ENCODE results near the gene SCAPER. TPM values are rescaled to one million over a fixed set of nuclear protein-coding genes. Genes with fewer than 3 reads are reported as not detected.

The SCAPER gene
- total RNA-seq, 4 donors from 2014 or later = 18.7 to 22.4 (median 19.2) TPM

- H3K4me1 ChIP-seq = no peaks in the 10 kb centered on the region
- H3K4me3 ChIP-seq = no peak overlapping the region
- no peak for DNase-seq (ENCODE audit: extremely low spot score)
- H3K27ac ChIP-seq (replicated peaks in 1 of 4) = no peak overlapping the region
- whole genome bisulfite sequencing = 97% methylated on average over 2 of the region's 2 CpGs
- intact Hi-C loops (cut with DNase I) = no loop called here
- TF ChIP-seq POLR2AphosphoS5 (IDR thresholded peaks at IDR 0.05) (no peak), POLR2A (IDR thresholded peaks at IDR 0.05; ENCODE audit: low read depth) (no peak), EP300 (IDR thresholded peaks at IDR 0.05) (no peak), CTCF (IDR thresholded peaks at IDR 0.05) (no peak)
- H3K36me3 ChIP-seq = peaks cover 7 to 43% (median 21%) of the 10 kb centered on the region in 4 donors
- no peaks in the 10 kb centered on the region for H3K27me3 ChIP-seq
- H3K9me3 ChIP-seq = no peaks in the 10 kb centered on the region
These were observed 105.4 kb downstream of the SCAPER start for GRCh38 chr15:76799760-76800159.

- Histone ChIP-seq H3K27ac (replicated peaks in 1 of 4) (no peak overlapping the region), H3K27me3 (no peaks in the 10 kb centered on the region), H3K4me1 (no peaks in the 10 kb centered on the region), H3K4me3 (no peak overlapping the region), H3K9me3 (no peaks in the 10 kb centered on the region), H3K36me3 (peaks cover 10 to 54% (median 29%) of the 10 kb centered on the region in 4 donors)
- intact Hi-C loops (cut with DNase I) = no loop called here
- TF ChIP-seq POLR2AphosphoS5 (IDR thresholded peaks at IDR 0.05) (no peak), CTCF (IDR thresholded peaks at IDR 0.05) (no peak)
- no peak for DNase-seq (ENCODE audit: extremely low spot score)
- WGBS = 82% methylated on average over 5 of the region's 5 CpGs
These were observed 109.9 kb downstream of the SCAPER start for GRCh38 chr15:76795217-76795616.

- DNase-seq (ENCODE audit: extremely low spot score) = no peak
- H3K27me3 ChIP-seq = no peaks in the 10 kb centered on the region
- H3K4me1 ChIP-seq = no peaks in the 10 kb centered on the region
- H3K27ac ChIP-seq (replicated peaks in 1 of 4) = no peak overlapping the region
- no peak overlapping the region for H3K4me3 ChIP-seq
- intact Hi-C loops (cut with DNase I) = no loop called here
- H3K9me3 ChIP-seq = no peaks in the 10 kb centered on the region
- peaks cover 0 to 46% (median 20%) of the 10 kb centered on the region in 4 donors for H3K36me3 ChIP-seq
- TF ChIP-seq EP300 (IDR thresholded peaks at IDR 0.05) = no peak
- TF ChIP-seq POLR2AphosphoS5 (IDR thresholded peaks at IDR 0.05) = no peak
- TF ChIP-seq CTCF (IDR thresholded peaks at IDR 0.05) = no peak
- no peak for TF ChIP-seq POLR2A (IDR thresholded peaks at IDR 0.05; ENCODE audit: low read depth)
These were observed 112.0 kb downstream of the SCAPER start for GRCh38 chr15:76793162-76793561.

GRCh38 chr15:76791511-76791910, 113.6 kb downstream of the SCAPER start:
- no peak overlapping the region for H3K4me3 ChIP-seq
- intact Hi-C loops (cut with DNase I) = no loop called here
- WGBS = 87% methylated on average over 2 of the region's 2 CpGs
- no peak overlapping the region for H3K27ac ChIP-seq (replicated peaks in 1 of 4)
- peaks cover 0 to 42% (median 20%) of the 10 kb centered on the region in 4 donors for H3K36me3 ChIP-seq
- H3K27me3 ChIP-seq = no peaks in the 10 kb centered on the region
- no peak for DNase-seq (ENCODE audit: extremely low spot score)
- no peaks in the 10 kb centered on the region for H3K4me1 ChIP-seq
- no peaks in the 10 kb centered on the region for H3K9me3 ChIP-seq
- no peak for TF ChIP-seq POLR2AphosphoS5 (IDR thresholded peaks at IDR 0.05)
- TF ChIP-seq EP300 (IDR thresholded peaks at IDR 0.05) = no peak
- TF ChIP-seq CTCF (IDR thresholded peaks at IDR 0.05) = no peak
- TF ChIP-seq POLR2A (IDR thresholded peaks at IDR 0.05; ENCODE audit: low read depth) = no peak

GRCh38 chr15:76787273-76787672, 117.9 kb downstream of the SCAPER start:
- intact Hi-C loops (cut with DNase I) = no loop called here
- H3K36me3 ChIP-seq = peaks cover 0 to 26% (median 8%) of the 10 kb centered on the region in 4 donors
- DNase-seq (ENCODE audit: extremely low spot score) = no peak
- no peak overlapping the region for H3K4me3 ChIP-seq
- no peak for TF ChIP-seq POLR2A (IDR thresholded peaks at IDR 0.05; ENCODE audit: low read depth)
- no peak for TF ChIP-seq EP300 (IDR thresholded peaks at IDR 0.05)
- TF ChIP-seq CTCF (IDR thresholded peaks at IDR 0.05) = no peak
- TF ChIP-seq POLR2AphosphoS5 (IDR thresholded peaks at IDR 0.05) = no peak
- WGBS = 98% methylated on average over 4 of the region's 4 CpGs
- H3K9me3 ChIP-seq = no peaks in the 10 kb centered on the region
- no peak overlapping the region for H3K27ac ChIP-seq (replicated peaks in 1 of 4)
- no peaks in the 10 kb centered on the region for H3K4me1 ChIP-seq
- no peaks in the 10 kb centered on the region for H3K27me3 ChIP-seq

Measured in esophagus muscularis mucosa (tissue), 4 donors.